Activated CD4-positive, alpha-beta T cell treated with anti-CD3 and anti-CD28 coated beads, Interleukin-2, amount 10 ng/mL, durations not matched to agents 24 days and 14 days (primary cell): ENCODE results near the gene SYT7. TPM values are rescaled to one million over a fixed set of nuclear protein-coding genes. Genes with fewer than 3 reads are reported as not detected.

Experiments
- DNase-seq: peaks from one replicate; pipeline ENCODE4 v3.0.0; 2022
- H3K27ac Mint-ChIP-seq: one replicate; pipeline ENCODE4 v1.8.0; 2022; ENCODE audit warnings: mild to moderate bottlenecking, mixed read lengths
- H3K27me3 Mint-ChIP-seq: one replicate; pipeline ENCODE4 v1.8.0; 2022; ENCODE audit warnings: mixed read lengths
- H3K36me3 Mint-ChIP-seq: one replicate; pipeline ENCODE4 v1.8.0; 2022; ENCODE audit warnings: low read depth, mild to moderate bottlenecking, mixed read lengths
- H3K4me1 Mint-ChIP-seq: one replicate; pipeline ENCODE4 v1.8.0; 2021; ENCODE audit warnings: mixed read lengths
- H3K4me3 Mint-ChIP-seq: one replicate; pipeline ENCODE4 v1.8.0; 2022; ENCODE audit warnings: mild to moderate bottlenecking, moderate library complexity, mixed read lengths
- H3K9me3 Mint-ChIP-seq: one replicate; pipeline ENCODE4 v1.8.0; 2021; ENCODE audit warnings: mixed read lengths
- intact Hi-C: fragments of 100-400 bp; cut with micrococcal nuclease; formaldehyde crosslinking; loops from one replicate; pipeline ENCODE4 v1.15.1; 2023
- total RNA-seq: library from RNA; stranded (reverse); gene quantifications from 2 replicates; pipeline ENCODE4 v1.2.3, GENCODE V29; 2022

Gene SYT7
- total RNA-seq, 1 donor from 2014 or later = 0.23 TPM

GRCh38 chr11:61549662-61550568, 31.0 kb downstream of the SYT7 start:
- Mint-ChIP-seq H3K9me3 (no peaks in the 10 kb centered on the region), H3K27ac (no peak overlapping the region), H3K4me1 (peaks cover 7% of the 10 kb centered on the region), H3K27me3 (peaks cover 19% of the 10 kb centered on the region), H3K36me3 (no peaks in the 10 kb centered on the region), H3K4me3 (no peak overlapping the region)
- intact Hi-C loops = no loop called here
- no peak for DNase-seq

GRCh38 chr11:61549177-61549576, 31.7 kb downstream of the SYT7 start:
- H3K27me3 Mint-ChIP-seq = peaks cover 12% of the 10 kb centered on the region
- H3K4me1 Mint-ChIP-seq = peaks cover 4% of the 10 kb centered on the region
- no peaks in the 10 kb centered on the region for H3K36me3 Mint-ChIP-seq

GRCh38 chr11:61547246-61547645, 33.6 kb downstream of the SYT7 start:
- H3K4me3 Mint-ChIP-seq = no peak overlapping the region
- no peaks in the 10 kb centered on the region for H3K4me1 Mint-ChIP-seq
- H3K9me3 Mint-ChIP-seq = no peaks in the 10 kb centered on the region
- no peaks in the 10 kb centered on the region for H3K27me3 Mint-ChIP-seq
- no peak for DNase-seq
- intact Hi-C loops = no loop called here
- no peak overlapping the region for H3K27ac Mint-ChIP-seq
- no peaks in the 10 kb centered on the region for H3K36me3 Mint-ChIP-seq

More at GRCh38 chr11:61549177-61549576, 31.7 kb downstream of the SYT7 start:
- intact Hi-C loops = no loop called here
- no peaks in the 10 kb centered on the region for H3K9me3 Mint-ChIP-seq
- no peak for DNase-seq
- H3K4me3 Mint-ChIP-seq = no peak overlapping the region
- no peak overlapping the region for H3K27ac Mint-ChIP-seq

- DNase-seq = no peak
- intact Hi-C loops = no loop called here
- Mint-ChIP-seq H3K27me3 (no peaks in the 10 kb centered on the region), H3K36me3 (no peaks in the 10 kb centered on the region), H3K4me1 (no peaks in the 10 kb centered on the region), H3K9me3 (no peaks in the 10 kb centered on the region), H3K27ac (no peak overlapping the region), H3K4me3 (no peak overlapping the region)
These were observed 34.2 kb downstream of the SYT7 start for GRCh38 chr11:61546663-61547062.

GRCh38 chr11:61545921-61546320, 35.0 kb downstream of the SYT7 start:
- Mint-ChIP-seq H3K36me3 (no peaks in the 10 kb centered on the region), H3K4me1 (no peaks in the 10 kb centered on the region), H3K9me3 (no peaks in the 10 kb centered on the region), H3K4me3 (no peak overlapping the region), H3K27me3 (no peaks in the 10 kb centered on the region), H3K27ac (no peak overlapping the region)
- intact Hi-C loops = no loop called here
- no peak for DNase-seq

- H3K36me3 Mint-ChIP-seq = no peaks in the 10 kb centered on the region
- H3K4me1 Mint-ChIP-seq = no peaks in the 10 kb centered on the region
- H3K4me3 Mint-ChIP-seq = no peak overlapping the region
- no peaks in the 10 kb centered on the region for H3K27me3 Mint-ChIP-seq
- DNase-seq = no peak
- no peak overlapping the region for H3K27ac Mint-ChIP-seq
- intact Hi-C loops = no loop called here
- H3K9me3 Mint-ChIP-seq = no peaks in the 10 kb centered on the region
These were observed 35.5 kb downstream of the SYT7 start for GRCh38 chr11:61545341-61545740.

GRCh38 chr11:61544466-61544865, 36.4 kb downstream of the SYT7 start:
- DNase-seq = no peak
- H3K4me1 Mint-ChIP-seq = no peaks in the 10 kb centered on the region
- H3K9me3 Mint-ChIP-seq = no peaks in the 10 kb centered on the region
- H3K4me3 Mint-ChIP-seq = no peak overlapping the region
- intact Hi-C loops = no loop called here
- no peaks in the 10 kb centered on the region for H3K36me3 Mint-ChIP-seq
- no peaks in the 10 kb centered on the region for H3K27me3 Mint-ChIP-seq
- no peak overlapping the region for H3K27ac Mint-ChIP-seq

- Mint-ChIP-seq H3K4me1 (no peaks in the 10 kb centered on the region), H3K4me3 (no peak overlapping the region), H3K9me3 (no peaks in the 10 kb centered on the region), H3K36me3 (no peaks in the 10 kb centered on the region), H3K27ac (no peak overlapping the region), H3K27me3 (peaks cover 2% of the 10 kb centered on the region)
- intact Hi-C loops = no loop called here
- DNase-seq = no peak
These were observed 37.1 kb downstream of the SYT7 start for GRCh38 chr11:61543606-61544306.

- DNase-seq = no peak
- no peaks in the 10 kb centered on the region for H3K36me3 Mint-ChIP-seq
- no peak overlapping the region for H3K4me3 Mint-ChIP-seq
- H3K27me3 Mint-ChIP-seq = peaks cover 2% of the 10 kb centered on the region
- intact Hi-C loops = no loop called here
- H3K4me1 Mint-ChIP-seq = no peaks in the 10 kb centered on the region
- no peak overlapping the region for H3K27ac Mint-ChIP-seq
- no peaks in the 10 kb centered on the region for H3K9me3 Mint-ChIP-seq
These were observed 38.2 kb downstream of the SYT7 start for GRCh38 chr11:61542705-61543104.

GRCh38 chr11:61542024-61542461, 38.8 kb downstream of the SYT7 start:
- H3K4me3 Mint-ChIP-seq = no peak overlapping the region
- no peaks in the 10 kb centered on the region for H3K4me1 Mint-ChIP-seq
- H3K27me3 Mint-ChIP-seq = peaks cover 2% of the 10 kb centered on the region
- no peak for DNase-seq
- intact Hi-C loops = no loop called here
- no peak overlapping the region for H3K27ac Mint-ChIP-seq
- no peaks in the 10 kb centered on the region for H3K36me3 Mint-ChIP-seq
- no peaks in the 10 kb centered on the region for H3K9me3 Mint-ChIP-seq

GRCh38 chr11:61541598-61541997, 39.3 kb downstream of the SYT7 start:
- Mint-ChIP-seq H3K36me3 (no peaks in the 10 kb centered on the region), H3K4me1 (no peaks in the 10 kb centered on the region), H3K9me3 (no peaks in the 10 kb centered on the region), H3K27ac (no peak overlapping the region), H3K27me3 (peaks cover 2% of the 10 kb centered on the region), H3K4me3 (no peak overlapping the region)
- no peak for DNase-seq
- intact Hi-C loops = no loop called here

GRCh38 chr11:61540528-61540927, 40.3 kb downstream of the SYT7 start:
- H3K36me3 Mint-ChIP-seq = no peaks in the 10 kb centered on the region
- H3K4me3 Mint-ChIP-seq = no peak overlapping the region
- H3K9me3 Mint-ChIP-seq = no peaks in the 10 kb centered on the region
- peaks cover 2% of the 10 kb centered on the region for H3K27me3 Mint-ChIP-seq
- no peak overlapping the region for H3K27ac Mint-ChIP-seq
- H3K4me1 Mint-ChIP-seq = no peaks in the 10 kb centered on the region
- intact Hi-C loops = no loop called here
- DNase-seq = no peak

- intact Hi-C loops = no loop called here
- Mint-ChIP-seq H3K27ac (no peak overlapping the region), H3K9me3 (no peaks in the 10 kb centered on the region), H3K27me3 (peaks cover 2% of the 10 kb centered on the region), H3K4me3 (no peak overlapping the region), H3K36me3 (no peaks in the 10 kb centered on the region), H3K4me1 (no peaks in the 10 kb centered on the region)
- DNase-seq = no peak
These were observed 41.0 kb downstream of the SYT7 start for GRCh38 chr11:61539831-61540357.

GRCh38 chr11:61539006-61539405, 41.9 kb downstream of the SYT7 start:
- Mint-ChIP-seq H3K9me3 (no peaks in the 10 kb centered on the region), H3K36me3 (no peaks in the 10 kb centered on the region), H3K27ac (no peak overlapping the region), H3K4me3 (no peak overlapping the region), H3K27me3 (peaks cover 2% of the 10 kb centered on the region), H3K4me1 (no peaks in the 10 kb centered on the region)
- no peak for DNase-seq
- intact Hi-C loops = no loop called here
